ENCODE data around the gene PPP1R37.
A peak's percentile ranks its signal among the peaks of the same experiment; 100 is the strongest.

The PPP1R37 gene

DNA sequence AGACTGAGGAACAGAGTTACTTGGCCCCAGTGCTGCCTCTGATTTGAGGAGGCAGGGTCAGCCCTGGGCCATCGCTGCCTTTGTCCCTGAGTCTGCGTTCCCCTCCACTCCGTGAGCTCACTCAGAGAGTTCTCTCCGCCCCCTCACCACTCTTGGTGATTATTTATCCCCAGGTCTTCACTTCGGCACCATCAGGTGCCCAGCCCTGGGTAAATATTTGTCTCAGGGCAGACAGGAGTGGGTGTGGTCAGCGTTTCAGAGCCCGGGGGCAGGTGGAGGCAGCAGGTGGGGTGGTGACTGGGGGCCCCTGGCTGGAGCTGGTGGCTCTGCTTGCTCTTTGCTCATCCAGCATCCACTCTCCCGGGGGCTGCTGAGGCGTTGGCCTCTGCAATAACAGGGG lies 20.6 kb downstream of the PPP1R37 start:
- 86% methylated on average over 6 of the region's 9 CpGs for WGBS
- H3K9me3 ChIP-seq (ENCODE audit: control insufficient read depth, low read length): no peaks in the 10 kb centered on the region
- no peak overlapping the region for H2AK5ac ChIP-seq (ENCODE audit: low read length, severe bottlenecking)
- no peak overlapping the region for H2BK12ac ChIP-seq (ENCODE audit: low read length in 2 of 2)
- no peak overlapping the region for H3K4me2 ChIP-seq (ENCODE audit: low read length, poor library complexity, severe bottlenecking)
- no peak overlapping the region for H3K4me3 ChIP-seq (ENCODE audit: insufficient read depth in 1 of 2, low read depth in 1 of 2, low read length in 2 of 2)
- H3K18ac ChIP-seq (ENCODE audit: low read depth in 1 of 2, low read length in 2 of 2): no peak overlapping the region
- no peak overlapping the region for H3K27ac ChIP-seq (ENCODE audit: low read length, poor library complexity, severe bottlenecking)
- peaks cover 0 to 29% of the 10 kb centered on the region in 2 experiments for H3K36me3 ChIP-seq (ENCODE audit: control insufficient read depth in 1 of 2, insufficient read depth in 2 of 2, low read depth in 1 of 2, low read length in 2 of 2)
- H2BK15ac ChIP-seq (ENCODE audit: low read depth, poor library complexity, severe bottlenecking): no peak overlapping the region
- no peak overlapping the region for H2BK5ac ChIP-seq (ENCODE audit: low read depth, low read length, poor library complexity, severe bottlenecking)
- no peak overlapping the region for H3K23ac ChIP-seq (ENCODE audit: low read length in 2 of 2)
- H3K9ac ChIP-seq (ENCODE audit: low read length): no peak overlapping the region
- no peak for DNase-seq
- no peak overlapping the region for H4K91ac ChIP-seq (ENCODE audit: low read length)
- H2AFZ ChIP-seq (ENCODE audit: low read depth, low read length): no peak overlapping the region
- peaks cover 66% of the 10 kb centered on the region for H3K79me1 ChIP-seq (replicated peaks; ENCODE audit: low read length, poor library complexity, severe bottlenecking)
- H3K14ac ChIP-seq (ENCODE audit: low read length in 2 of 2): no peak overlapping the region
- no peak overlapping the region for H2BK120ac ChIP-seq (ENCODE audit: low read depth, low read length)
- H3K4me1 ChIP-seq (ENCODE audit: control insufficient read depth, insufficient read depth, low read depth, low read length): peaks cover 26% of the 10 kb centered on the region
- no peak overlapping the region for H4K8ac ChIP-seq (ENCODE audit: low read length)
- H3K4ac ChIP-seq (ENCODE audit: low read depth in 1 of 2, low read length in 2 of 2): no peak overlapping the region
- no peaks in the 10 kb centered on the region for H3K27me3 ChIP-seq (ENCODE audit: control insufficient read depth in 1 of 2, insufficient read depth in 1 of 2, low read length in 2 of 2)

DNA sequence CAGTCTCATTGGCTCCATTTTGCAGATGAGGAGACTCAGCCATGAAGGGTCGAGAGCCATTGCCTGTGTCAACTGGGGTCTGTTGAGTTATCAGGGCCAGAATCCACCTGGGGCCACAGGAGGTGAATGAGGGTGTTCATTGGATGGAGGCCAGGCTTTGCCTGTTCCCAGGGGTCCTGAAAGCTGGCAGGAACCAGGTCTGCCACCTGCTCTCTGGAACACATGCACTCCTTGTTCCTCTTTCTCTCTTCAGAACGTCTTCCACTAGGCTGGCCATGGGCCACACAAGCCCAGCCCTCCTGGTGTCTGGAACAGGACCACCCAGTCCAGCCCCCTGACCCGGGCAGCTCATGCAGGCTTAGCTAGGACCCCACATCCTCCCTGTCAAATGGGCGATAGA lies 21.1 kb downstream of the PPP1R37 start:
- Histone ChIP-seq H3K4me3 (ENCODE audit: insufficient read depth in 1 of 2, low read depth in 1 of 2, low read length in 2 of 2) (no peak overlapping the region), H3K9me3 (ENCODE audit: control insufficient read depth, low read length) (no peaks in the 10 kb centered on the region), H3K9ac (ENCODE audit: low read length) (no peak overlapping the region), H2AFZ (ENCODE audit: low read depth, low read length) (no peak overlapping the region), H3K23ac (ENCODE audit: low read length in 2 of 2) (no peak overlapping the region), H3K27ac (ENCODE audit: low read length, poor library complexity, severe bottlenecking) (no peak overlapping the region), H4K91ac (ENCODE audit: low read length) (no peak overlapping the region), H3K4ac (ENCODE audit: low read depth in 1 of 2, low read length in 2 of 2) (no peak overlapping the region), H3K27me3 (ENCODE audit: control insufficient read depth in 1 of 2, insufficient read depth in 1 of 2, low read length in 2 of 2) (no peaks in the 10 kb centered on the region), H3K4me2 (ENCODE audit: low read length, poor library complexity, severe bottlenecking) (no peak overlapping the region), H2BK15ac (ENCODE audit: low read depth, poor library complexity, severe bottlenecking) (no peak overlapping the region), H4K8ac (ENCODE audit: low read length) (no peak overlapping the region), H3K36me3 (ENCODE audit: control insufficient read depth in 1 of 2, insufficient read depth in 2 of 2, low read depth in 1 of 2, low read length in 2 of 2) (peaks cover 0 to 28% of the 10 kb centered on the region in 2 experiments), H3K79me1 (replicated peaks; ENCODE audit: low read length, poor library complexity, severe bottlenecking) (peaks cover 62% of the 10 kb centered on the region), H2BK120ac (ENCODE audit: low read depth, low read length) (no peak overlapping the region), H2BK12ac (ENCODE audit: low read length in 2 of 2) (no peak overlapping the region), H2AK5ac (ENCODE audit: low read length, severe bottlenecking) (no peak overlapping the region), H3K14ac (ENCODE audit: low read length in 2 of 2) (no peak overlapping the region), H3K4me1 (ENCODE audit: control insufficient read depth, insufficient read depth, low read depth, low read length) (peaks cover 27% of the 10 kb centered on the region), H2BK5ac (ENCODE audit: low read depth, low read length, poor library complexity, severe bottlenecking) (no peak overlapping the region), H3K18ac (ENCODE audit: low read depth in 1 of 2, low read length in 2 of 2) (no peak overlapping the region)
- no peak for DNase-seq
- 97% methylated on average over 3 of the region's 4 CpGs for WGBS

DNA sequence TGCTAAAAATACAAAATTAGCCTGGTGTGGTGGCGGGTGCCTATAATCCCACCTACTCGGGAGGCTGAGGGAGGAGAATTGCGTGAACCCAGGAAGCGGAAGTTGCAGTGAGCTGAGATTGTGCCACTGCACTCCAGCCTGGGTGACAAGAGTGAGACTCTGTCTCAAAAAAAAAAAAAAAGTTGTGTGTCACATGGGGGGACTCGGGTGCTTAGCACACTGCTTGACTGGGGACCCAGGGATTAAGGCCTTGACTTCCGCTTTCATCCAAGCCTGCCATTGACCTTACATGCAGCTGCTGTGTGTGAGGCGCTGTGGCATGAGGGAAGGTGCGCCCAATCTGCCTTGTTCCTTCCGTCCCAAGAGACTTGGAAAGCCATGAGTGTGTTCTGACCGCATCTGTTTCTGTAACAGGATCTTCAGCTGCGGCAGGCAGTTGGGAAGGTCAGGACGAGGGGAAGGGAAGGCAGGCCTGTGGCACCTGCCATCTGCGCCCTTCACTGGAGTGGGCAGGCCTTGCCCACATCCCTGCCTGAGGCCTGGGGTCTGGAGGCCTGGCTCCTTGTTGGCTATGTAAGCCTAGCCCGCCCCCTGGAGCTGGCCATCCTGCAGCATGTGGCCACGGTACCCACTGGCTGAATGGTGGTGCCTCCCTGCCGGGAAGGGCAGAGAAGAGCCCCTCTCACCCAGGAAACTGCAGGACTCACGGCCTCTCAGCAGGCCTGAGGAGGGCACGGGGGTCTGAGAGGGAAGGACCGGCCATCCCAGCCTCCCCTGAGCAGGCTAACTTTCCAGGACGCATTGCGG lies 23.0 kb downstream of the PPP1R37 start:
- Histone ChIP-seq H3K27me3 (ENCODE audit: control insufficient read depth in 1 of 2, insufficient read depth in 1 of 2, low read length in 2 of 2) (no peaks in the 10 kb centered on the region), H2AK5ac (ENCODE audit: low read length, severe bottlenecking) (no peak overlapping the region), H2BK120ac (ENCODE audit: low read depth, low read length) (no peak overlapping the region), H3K4me3 (ENCODE audit: insufficient read depth in 1 of 2, low read depth in 1 of 2, low read length in 2 of 2) (no peak overlapping the region), H3K14ac (ENCODE audit: low read length in 2 of 2) (peak overlapping the region in 1 of 2 experiments; percentile 12), H4K8ac (ENCODE audit: low read length) (no peak overlapping the region), H3K27ac (ENCODE audit: low read length, poor library complexity, severe bottlenecking) (no peak overlapping the region), H2AFZ (ENCODE audit: low read depth, low read length) (no peak overlapping the region), H3K23ac (ENCODE audit: low read length in 2 of 2) (no peak overlapping the region), H2BK12ac (ENCODE audit: low read length in 2 of 2) (no peak overlapping the region), H3K79me1 (replicated peaks; ENCODE audit: low read length, poor library complexity, severe bottlenecking) (peaks cover 57% of the 10 kb centered on the region), H3K9me3 (ENCODE audit: control insufficient read depth, low read length) (no peaks in the 10 kb centered on the region), H3K9ac (ENCODE audit: low read length) (no peak overlapping the region), H2BK15ac (ENCODE audit: low read depth, poor library complexity, severe bottlenecking) (no peak overlapping the region), H3K18ac (ENCODE audit: low read depth in 1 of 2, low read length in 2 of 2) (no peak overlapping the region), H2BK5ac (ENCODE audit: low read depth, low read length, poor library complexity, severe bottlenecking) (no peak overlapping the region), H3K4me2 (ENCODE audit: low read length, poor library complexity, severe bottlenecking) (no peak overlapping the region), H3K36me3 (ENCODE audit: control insufficient read depth in 1 of 2, insufficient read depth in 2 of 2, low read depth in 1 of 2, low read length in 2 of 2) (peaks cover 4 to 26% of the 10 kb centered on the region in 2 experiments), H4K91ac (ENCODE audit: low read length) (no peak overlapping the region), H3K4ac (ENCODE audit: low read depth in 1 of 2, low read length in 2 of 2) (no peak overlapping the region), H3K4me1 (ENCODE audit: control insufficient read depth, insufficient read depth, low read depth, low read length) (peaks cover 25% of the 10 kb centered on the region)
- 98% methylated on average over 21 of the region's 21 CpGs for WGBS
- DNase-seq: no peak

DNA sequence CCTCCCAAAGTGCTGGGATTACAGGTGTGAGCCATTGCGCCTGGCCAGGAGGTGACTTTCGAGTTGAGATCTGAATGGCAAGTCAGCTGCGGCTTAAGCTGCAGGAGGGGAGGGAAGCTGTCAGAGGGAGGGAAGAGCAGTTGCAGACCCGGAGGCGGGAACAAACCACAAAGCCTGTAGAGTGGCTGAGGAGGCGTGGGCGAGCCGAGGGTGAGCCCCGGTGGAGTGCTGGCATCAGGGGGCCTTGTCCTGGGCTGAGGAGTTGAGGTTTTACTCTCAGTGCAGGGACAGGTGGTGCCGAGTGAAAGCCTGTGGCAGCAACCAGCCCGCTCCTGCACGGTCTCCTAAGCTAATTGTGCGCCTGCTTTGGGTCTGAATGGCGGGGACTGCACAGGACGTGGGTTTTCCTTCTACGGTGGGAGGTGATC lies 24.2 kb downstream of the PPP1R37 start:
- no peak overlapping the region for H2BK5ac ChIP-seq (ENCODE audit: low read depth, low read length, poor library complexity, severe bottlenecking)
- H3K4me2 ChIP-seq (ENCODE audit: low read length, poor library complexity, severe bottlenecking): no peak overlapping the region
- H2AFZ ChIP-seq (ENCODE audit: low read depth, low read length): no peak overlapping the region
- H4K91ac ChIP-seq (ENCODE audit: low read length): peak overlapping the region; percentile 18
- no peaks in the 10 kb centered on the region for H3K27me3 ChIP-seq (ENCODE audit: control insufficient read depth in 1 of 2, insufficient read depth in 1 of 2, low read length in 2 of 2)
- H2BK120ac ChIP-seq (ENCODE audit: low read depth, low read length): no peak overlapping the region
- no peak overlapping the region for H2BK12ac ChIP-seq (ENCODE audit: low read length in 2 of 2)
- H2AK5ac ChIP-seq (ENCODE audit: low read length, severe bottlenecking): no peak overlapping the region
- 51% methylated on average over 16 of the region's 16 CpGs for WGBS
- no peak overlapping the region for H3K4me3 ChIP-seq (ENCODE audit: insufficient read depth in 1 of 2, low read depth in 1 of 2, low read length in 2 of 2)
- H3K4me1 ChIP-seq (ENCODE audit: control insufficient read depth, insufficient read depth, low read depth, low read length): peaks cover 32% of the 10 kb centered on the region
- peak overlapping the region in 1 of 2 experiments; percentile 5 for H3K18ac ChIP-seq (ENCODE audit: low read depth in 1 of 2, low read length in 2 of 2)
- no peak overlapping the region for H4K8ac ChIP-seq (ENCODE audit: low read length)
- H3K14ac ChIP-seq (ENCODE audit: low read length in 2 of 2): no peak overlapping the region
- no peak overlapping the region for H3K9ac ChIP-seq (ENCODE audit: low read length)
- DNase-seq: peak; percentile 40
- H3K27ac ChIP-seq (ENCODE audit: low read length, poor library complexity, severe bottlenecking): no peak overlapping the region
- H3K36me3 ChIP-seq (ENCODE audit: control insufficient read depth in 1 of 2, insufficient read depth in 2 of 2, low read depth in 1 of 2, low read length in 2 of 2): peaks cover 4 to 29% of the 10 kb centered on the region in 2 experiments
- no peak overlapping the region for H2BK15ac ChIP-seq (ENCODE audit: low read depth, poor library complexity, severe bottlenecking)
- peaks cover 66% of the 10 kb centered on the region for H3K79me1 ChIP-seq (replicated peaks; ENCODE audit: low read length, poor library complexity, severe bottlenecking)
- no peak overlapping the region for H3K4ac ChIP-seq (ENCODE audit: low read depth in 1 of 2, low read length in 2 of 2)
- no peak overlapping the region for H3K23ac ChIP-seq (ENCODE audit: low read length in 2 of 2)
- H3K9me3 ChIP-seq (ENCODE audit: control insufficient read depth, low read length): no peaks in the 10 kb centered on the region

Measured in mesenchymal stem cell (in vitro differentiated cells and primary cell).